Stimulated activated CD8-positive, alpha-beta memory T cell treated with anti-CD3 and anti-CD28 coated beads, Interleukin-15, amount 100 ng/mL, for 48 hours (primary cell): ENCODE measurements around the gene CDHR2.

Experiments
- DNase-seq, 2 donors: peaks; one replicate each; pipeline ENCODE4 v3.0.0-alpha.2; 2020; ENCODE audit warnings: low read depth in 2 of 2

Gene CDHR2

GRCh38 chr5:176529116-176529740 is 19.9 kb upstream of the CDHR2 start:
- no peak for DNase-seq

GRCh38 chr5:176529741-176530141 is 19.4 kb upstream of the CDHR2 start:
- no peak for DNase-seq

- DNase-seq = no peak
Measured at GRCh38 chr5:176530393-176530982, 18.7 kb upstream of the CDHR2 start.

GRCh38 chr5:176530983-176531901 is 17.9 kb upstream of the CDHR2 start:
- no peak for DNase-seq

GRCh38 chr5:176531902-176532493 is 17.1 kb upstream of the CDHR2 start:
- DNase-seq = no peak

- DNase-seq = no peak
Measured at GRCh38 chr5:176532795-176533194, 16.3 kb upstream of the CDHR2 start.

- no peak for DNase-seq
Measured at GRCh38 chr5:176533390-176533789, 15.8 kb upstream of the CDHR2 start.

- DNase-seq = no peak
Measured at GRCh38 chr5:176533894-176534611, 15.1 kb upstream of the CDHR2 start.

GRCh38 chr5:176534640-176535039 is 14.5 kb upstream of the CDHR2 start:
- DNase-seq = no peak

- DNase-seq = no peak
Measured at GRCh38 chr5:176535101-176535663, 14.0 kb upstream of the CDHR2 start.

GRCh38 chr5:176535664-176536131 is 13.4 kb upstream of the CDHR2 start:
- DNase-seq = no peak

GRCh38 chr5:176536132-176536901 is 12.8 kb upstream of the CDHR2 start:
- peak; percentile 67 to 72 for DNase-seq

GRCh38 chr5:176536902-176537553 is 12.1 kb upstream of the CDHR2 start, which contains the start of gene RNF44:
RNF44 (minus strand) TSS chr5:176537402; CDS start chr5:176532472, 4,930 bp downstream.
- DNase-seq = peak; percentile 98 to 99

- peak; percentile 95 to 97 for DNase-seq
Measured at GRCh38 chr5:176537554-176538229, 11.4 kb upstream of the CDHR2 start.

GRCh38 chr5:176538230-176538988 is 10.7 kb upstream of the CDHR2 start:
- DNase-seq = no peak

GRCh38 chr5:176538989-176539384 is 10.2 kb upstream of the CDHR2 start:
- DNase-seq = no peak

GRCh38 chr5:176540476-176540899 is 8.7 kb upstream of the CDHR2 start:
- no peak for DNase-seq

- no peak for DNase-seq
Measured at GRCh38 chr5:176540956-176541337, 8.2 kb upstream of the CDHR2 start.
